ENCODE data around the gene SNAP91. TPM values are rescaled to one million over a fixed set of nuclear protein-coding genes. Genes with fewer than 3 reads are reported as not detected.
A peak's percentile ranks its signal among the peaks of the same experiment; 100 is the strongest.

The SNAP91 gene, protein sequence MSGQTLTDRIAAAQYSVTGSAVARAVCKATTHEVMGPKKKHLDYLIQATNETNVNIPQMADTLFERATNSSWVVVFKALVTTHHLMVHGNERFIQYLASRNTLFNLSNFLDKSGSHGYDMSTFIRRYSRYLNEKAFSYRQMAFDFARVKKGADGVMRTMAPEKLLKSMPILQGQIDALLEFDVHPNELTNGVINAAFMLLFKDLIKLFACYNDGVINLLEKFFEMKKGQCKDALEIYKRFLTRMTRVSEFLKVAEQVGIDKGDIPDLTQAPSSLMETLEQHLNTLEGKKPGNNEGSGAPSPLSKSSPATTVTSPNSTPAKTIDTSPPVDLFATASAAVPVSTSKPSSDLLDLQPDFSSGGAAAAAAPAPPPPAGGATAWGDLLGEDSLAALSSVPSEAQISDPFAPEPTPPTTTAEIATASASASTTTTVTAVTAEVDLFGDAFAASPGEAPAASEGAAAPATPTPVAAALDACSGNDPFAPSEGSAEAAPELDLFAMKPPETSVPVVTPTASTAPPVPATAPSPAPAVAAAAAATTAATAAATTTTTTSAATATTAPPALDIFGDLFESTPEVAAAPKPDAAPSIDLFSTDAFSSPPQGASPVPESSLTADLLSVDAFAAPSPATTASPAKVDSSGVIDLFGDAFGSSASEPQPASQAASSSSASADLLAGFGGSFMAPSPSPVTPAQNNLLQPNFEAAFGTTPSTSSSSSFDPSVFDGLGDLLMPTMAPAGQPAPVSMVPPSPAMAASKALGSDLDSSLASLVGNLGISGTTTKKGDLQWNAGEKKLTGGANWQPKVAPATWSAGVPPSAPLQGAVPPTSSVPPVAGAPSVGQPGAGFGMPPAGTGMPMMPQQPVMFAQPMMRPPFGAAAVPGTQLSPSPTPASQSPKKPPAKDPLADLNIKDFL
- 6.6 TPM for polyA plus RNA-seq (2013, experiment 1 of 2)
- 7.5 TPM for polyA plus RNA-seq (2013, experiment 2 of 2)

DNA sequence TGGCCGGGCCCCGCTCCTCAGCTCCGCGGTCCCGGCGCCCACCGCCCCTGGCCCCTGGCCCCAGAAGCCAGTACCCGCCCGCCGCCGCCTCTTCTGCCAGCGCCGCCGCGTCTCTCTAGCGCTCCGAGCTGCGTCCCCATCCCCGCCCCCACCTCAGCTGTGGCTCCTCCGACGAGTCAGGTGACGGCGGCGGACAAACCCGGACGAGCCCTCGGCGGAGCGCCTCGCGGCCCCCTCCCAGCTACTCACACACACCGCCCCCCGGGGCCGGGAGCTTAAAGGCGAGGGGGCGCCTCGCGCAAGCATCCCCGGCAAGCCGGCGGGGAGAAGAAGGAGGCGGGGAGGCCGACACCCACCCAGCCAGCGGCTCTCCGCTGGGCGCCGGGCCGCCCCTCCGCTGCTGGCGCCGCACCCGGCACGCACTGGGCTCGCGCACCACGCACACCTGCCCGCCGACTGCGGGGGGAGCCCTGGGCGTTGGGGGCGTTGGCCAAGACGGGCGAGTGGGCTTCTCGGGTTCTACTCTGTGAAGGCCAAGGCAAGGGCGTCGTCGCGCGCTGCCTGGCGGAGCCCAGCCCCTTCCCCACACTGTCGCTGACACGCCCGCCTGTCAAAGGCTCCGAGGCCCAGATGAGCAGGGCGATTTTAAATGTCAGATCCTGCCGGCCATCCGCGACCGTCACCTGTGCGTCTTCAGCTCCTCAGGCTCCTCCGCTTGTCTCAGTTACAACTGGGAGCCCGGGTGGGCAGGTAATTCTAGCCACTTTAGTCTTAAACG lies at the start of gene SNAP91:
Gene SNAP91, minus strand, starts transcription at position 132 of the 778 bp plus-strand sequence. CDS start 1,174 bp downstream, outside the sequence.
- Histone ChIP-seq H4K8ac (ENCODE audit: low read depth, low read length) (no peak within 1 kb of the TSS), H3K4ac (ENCODE audit: low read length) (no peak within 1 kb of the TSS), H2BK5ac (ENCODE audit: low read length) (no peak within 1 kb of the TSS), H2BK12ac (ENCODE audit: low read length) (no peak within 1 kb of the TSS), H3K27me3 (ENCODE audit: control insufficient read depth in 3 of 3, insufficient read depth in 3 of 3, low read depth in 1 of 3, low read length in 3 of 3) (peaks cover 0 to 58% (median 16%) of the 10 kb centered on the region in 3 experiments), H3K79me1 (ENCODE audit: low read depth, low read length) (no peaks in the 10 kb centered on the region), H2BK15ac (ENCODE audit: low read length) (no peak within 1 kb of the TSS), H4K91ac (ENCODE audit: low read depth, low read length, poor library complexity) (no peak within 1 kb of the TSS), H3K9me3 (replicated peaks in 1 of 2; ENCODE audit: control insufficient read depth in 2 of 2, insufficient read depth in 1 of 2, low read depth in 1 of 2, low read length in 2 of 2) (no peaks in the 10 kb centered on the region), H3K36me3 (replicated peaks in 1 of 2; ENCODE audit: control insufficient read depth in 2 of 2, insufficient read depth in 2 of 2, low read length in 2 of 2) (no peaks in the 10 kb centered on the region), H2BK120ac (ENCODE audit: low read depth, low read length) (no peak within 1 kb of the TSS), H3K4me1 (ENCODE audit: control insufficient read depth in 2 of 2, insufficient read depth in 1 of 2, low read depth in 1 of 2, low read length in 2 of 2) (peaks cover 0 to 6% of the 10 kb centered on the region in 2 donors), H2AK5ac (ENCODE audit: low read depth, low read length) (no peak within 1 kb of the TSS), H3K23ac (ENCODE audit: low read depth, low read length, poor library complexity) (peak within 1 kb of the TSS; percentile 91), H3K9ac (ENCODE audit: low read depth, low read length, poor library complexity) (peak within 1 kb of the TSS; percentile 81), H2AFZ (ENCODE audit: low read length) (peak within 1 kb of the TSS; percentile 99), H3K27ac (replicated peaks; ENCODE audit: low read length) (no peak within 1 kb of the TSS), H3K4me3 (ENCODE audit: low read length in 2 of 2) (peak within 1 kb of the TSS; percentile 51 to 93), H3K18ac (ENCODE audit: low read length) (peak within 1 kb of the TSS; percentile 91), H3K4me2 (ENCODE audit: insufficient read depth, low read length, poor library complexity, severe bottlenecking) (peak within 1 kb of the TSS; percentile 85), H3K14ac (ENCODE audit: low read length) (peak within 1 kb of the TSS; percentile 89)
- WGBS, 2 donors (ENCODE audit: extremely low coverage in 2 of 2, insufficient read length in 2 of 2, insufficient replicate concordance in 1 of 2) = no CpG with 5 or more reads among the region's 83 CpGs
- DNase-seq (ENCODE audit: low spot score) = peak; percentile 80

DNA sequence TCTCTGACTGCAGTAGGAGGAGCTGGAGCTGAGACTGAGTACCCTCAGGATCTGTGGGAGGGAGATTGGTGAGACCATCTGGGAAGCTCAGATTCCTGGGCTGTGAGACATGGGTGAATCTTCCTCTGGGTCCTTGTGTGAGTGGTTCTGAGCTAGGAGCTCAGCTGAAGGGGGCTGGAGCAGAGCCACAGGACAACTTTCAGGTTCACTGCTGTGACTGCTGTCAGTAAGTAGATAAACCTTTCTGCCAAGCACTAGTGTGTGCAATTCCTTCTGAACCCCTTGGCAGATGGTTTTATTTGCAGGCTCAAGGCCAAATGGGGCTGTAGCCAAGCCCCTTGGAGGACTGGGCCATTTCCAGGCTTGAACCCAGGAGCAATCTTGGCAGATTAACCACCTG lies 49.6 kb upstream of the SNAP91 start:
- DNase-seq (ENCODE audit: low spot score) = no peak
- Histone ChIP-seq H3K9me3 (replicated peaks in 1 of 2; ENCODE audit: control insufficient read depth in 2 of 2, insufficient read depth in 1 of 2, low read depth in 1 of 2, low read length in 2 of 2) (peaks cover 0 to 2% of the 10 kb centered on the region in 2 donors), H3K4me2 (ENCODE audit: insufficient read depth, low read length, poor library complexity, severe bottlenecking) (no peak overlapping the region), H3K23ac (ENCODE audit: low read depth, low read length, poor library complexity) (no peak overlapping the region), H4K91ac (ENCODE audit: low read depth, low read length, poor library complexity) (no peak overlapping the region), H2BK5ac (ENCODE audit: low read length) (no peak overlapping the region), H2BK15ac (ENCODE audit: low read length) (no peak overlapping the region), H2BK12ac (ENCODE audit: low read length) (no peak overlapping the region), H3K27me3 (ENCODE audit: control insufficient read depth in 3 of 3, insufficient read depth in 3 of 3, low read depth in 1 of 3, low read length in 3 of 3) (no peaks in the 10 kb centered on the region), H3K27ac (replicated peaks; ENCODE audit: low read length) (no peak overlapping the region), H3K79me1 (ENCODE audit: low read depth, low read length) (no peaks in the 10 kb centered on the region), H3K14ac (ENCODE audit: low read length) (no peak overlapping the region), H3K18ac (ENCODE audit: low read length) (no peak overlapping the region), H2AFZ (ENCODE audit: low read length) (no peak overlapping the region), H4K8ac (ENCODE audit: low read depth, low read length) (no peak overlapping the region), H2BK120ac (ENCODE audit: low read depth, low read length) (no peak overlapping the region), H3K4me1 (ENCODE audit: control insufficient read depth in 2 of 2, insufficient read depth in 1 of 2, low read depth in 1 of 2, low read length in 2 of 2) (no peaks in the 10 kb centered on the region), H2AK5ac (ENCODE audit: low read depth, low read length) (no peak overlapping the region), H3K4me3 (ENCODE audit: low read length in 2 of 2) (no peak overlapping the region), H3K9ac (ENCODE audit: low read depth, low read length, poor library complexity) (no peak overlapping the region), H3K4ac (ENCODE audit: low read length) (no peak overlapping the region), H3K36me3 (replicated peaks in 1 of 2; ENCODE audit: control insufficient read depth in 2 of 2, insufficient read depth in 2 of 2, low read length in 2 of 2) (no peaks in the 10 kb centered on the region)

DNA sequence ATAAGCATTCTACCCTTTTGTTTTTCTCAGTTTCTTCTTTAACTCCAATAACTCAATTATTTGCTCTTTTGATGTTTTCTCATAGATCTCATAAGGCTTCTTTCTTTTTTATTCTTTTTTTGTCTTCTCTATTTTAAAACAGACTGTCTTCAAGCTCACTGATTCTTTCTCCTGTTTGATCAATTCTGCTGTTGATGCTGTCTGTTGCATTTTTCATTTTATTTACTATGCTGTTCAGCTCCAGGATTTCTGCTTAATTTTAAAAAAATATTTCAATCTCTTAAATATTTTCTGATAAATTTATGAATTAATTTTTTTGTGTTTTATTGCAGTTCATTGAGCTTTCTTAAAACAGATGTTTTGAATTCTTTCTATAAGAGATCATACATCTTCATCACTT lies 48.1 kb upstream of the SNAP91 start:
- H3K23ac ChIP-seq (ENCODE audit: low read depth, low read length, poor library complexity) = no peak overlapping the region
- H3K14ac ChIP-seq (ENCODE audit: low read length) = no peak overlapping the region
- H3K4ac ChIP-seq (ENCODE audit: low read length) = no peak overlapping the region
- H3K27ac ChIP-seq (replicated peaks; ENCODE audit: low read length) = no peak overlapping the region
- H3K18ac ChIP-seq (ENCODE audit: low read length) = no peak overlapping the region
- H2BK12ac ChIP-seq (ENCODE audit: low read length) = no peak overlapping the region
- no peak overlapping the region for H3K4me3 ChIP-seq (ENCODE audit: low read length in 2 of 2)
- no peak overlapping the region for H2BK120ac ChIP-seq (ENCODE audit: low read depth, low read length)
- no peaks in the 10 kb centered on the region for H3K36me3 ChIP-seq (replicated peaks in 1 of 2; ENCODE audit: control insufficient read depth in 2 of 2, insufficient read depth in 2 of 2, low read length in 2 of 2)
- H2BK15ac ChIP-seq (ENCODE audit: low read length) = no peak overlapping the region
- H3K9ac ChIP-seq (ENCODE audit: low read depth, low read length, poor library complexity) = no peak overlapping the region
- no peak overlapping the region for H3K4me2 ChIP-seq (ENCODE audit: insufficient read depth, low read length, poor library complexity, severe bottlenecking)
- peaks cover 0 to 2% of the 10 kb centered on the region in 2 donors for H3K9me3 ChIP-seq (replicated peaks in 1 of 2; ENCODE audit: control insufficient read depth in 2 of 2, insufficient read depth in 1 of 2, low read depth in 1 of 2, low read length in 2 of 2)
- no peak overlapping the region for H2AFZ ChIP-seq (ENCODE audit: low read length)
- no peaks in the 10 kb centered on the region for H3K27me3 ChIP-seq (ENCODE audit: control insufficient read depth in 3 of 3, insufficient read depth in 3 of 3, low read depth in 1 of 3, low read length in 3 of 3)
- DNase-seq (ENCODE audit: low spot score) = no peak
- no peaks in the 10 kb centered on the region for H3K4me1 ChIP-seq (ENCODE audit: control insufficient read depth in 2 of 2, insufficient read depth in 1 of 2, low read depth in 1 of 2, low read length in 2 of 2)
- H3K79me1 ChIP-seq (ENCODE audit: low read depth, low read length) = no peaks in the 10 kb centered on the region
- no peak overlapping the region for H2AK5ac ChIP-seq (ENCODE audit: low read depth, low read length)
- H4K91ac ChIP-seq (ENCODE audit: low read depth, low read length, poor library complexity) = no peak overlapping the region
- H2BK5ac ChIP-seq (ENCODE audit: low read length) = no peak overlapping the region
- H4K8ac ChIP-seq (ENCODE audit: low read depth, low read length) = no peak overlapping the region

Measured in neuronal stem cell (in vitro differentiated cells).